Caco-2 (cell line): ENCODE measurements around the gene ACCS. TPM values are rescaled to one million over a fixed set of nuclear protein-coding genes. Genes with fewer than 3 reads are reported as not detected.

Experiments used
- BruUV-seq: library from RNA; stranded (reverse); fragments of 400-500 nt; replicated peaks from 2 replicates; lab custom pipeline; 2021; lab: Mats Ljungman, UMichigan
- CTCF ChIA-PET: fragments of 300-600 bp; sonication (Branson Sonifier 250); formaldehyde crosslinking; loops from one replicate; lab custom pipeline; 2022; ENCODE audit warnings: antibody characterized with exemption; lab: Charles Lee
- POLR2A ChIA-PET: fragments of 300-600 bp; sonication (Branson Sonifier 250); formaldehyde crosslinking; loops from one replicate; lab custom pipeline; 2022; ENCODE audit warnings: antibody characterized with exemption; lab: Charles Lee
- DNase-seq, 2 experiments: peaks; one replicate each; pipeline versions ENCODE4 v3.0.0 to v3.0.0-alpha.2; 2020 to 2022
- H3K27me3 ChIP-seq: replicated peaks from 2 replicates; pipeline ENCODE4 v1.6.0; 2011; ENCODE audit warnings: low read length; ENCODE audit not compliant: control insufficient read depth, insufficient read depth
- H3K36me3 ChIP-seq: 2 replicates; pipeline ENCODE4 v1.5.1; 2011; ENCODE audit warnings: low read length; ENCODE audit not compliant: control insufficient read depth, insufficient read depth
- H3K4me1 ChIP-seq: fragments of 250-450 bp; sonication (Bioruptor Pico); 2 replicates; pipeline ENCODE4 v1.5.1; 2020; ENCODE audit warnings: mild to moderate bottlenecking
- H3K4me3 ChIP-seq: 2 replicates; pipeline ENCODE4 v1.5.1; 2011; ENCODE audit warnings: low read depth, mild to moderate bottlenecking, control low read depth, low read length
- H3K9me3 ChIP-seq: fragments of 250-450 bp; sonication (Bioruptor Pico); 2 replicates; pipeline ENCODE4 v1.5.1; 2020; ENCODE audit warnings: mild to moderate bottlenecking, moderate library complexity
- H3K27ac Mint-ChIP-seq: one replicate; pipeline ENCODE4 v1.8.0; 2022; ENCODE audit warnings: mixed read lengths; ENCODE audit not compliant: unreplicated experiment
- H3K27me3 Mint-ChIP-seq: one replicate; pipeline ENCODE4 v1.8.0; 2022; ENCODE audit warnings: mixed read lengths; ENCODE audit not compliant: insufficient read depth, unreplicated experiment
- H3K36me3 Mint-ChIP-seq: one replicate; pipeline ENCODE4 v1.8.0; 2022; ENCODE audit warnings: mild to moderate bottlenecking, mixed read lengths; ENCODE audit not compliant: insufficient read depth, unreplicated experiment
- H3K4me1 Mint-ChIP-seq: one replicate; pipeline ENCODE4 v1.8.0; 2022; ENCODE audit warnings: low read depth, mixed read lengths; ENCODE audit not compliant: unreplicated experiment
- H3K4me3 Mint-ChIP-seq: one replicate; pipeline ENCODE4 v1.8.0; 2022; ENCODE audit warnings: mild to moderate bottlenecking, moderate library complexity, mixed read lengths; ENCODE audit not compliant: unreplicated experiment
- H3K9me3 Mint-ChIP-seq: one replicate; pipeline ENCODE4 v1.8.0; 2022; ENCODE audit warnings: mixed read lengths; ENCODE audit not compliant: unreplicated experiment
- CTCF ChIP-seq, 2 experiments: fragments of 200-600 bp in 1 of 2; IDR thresholded peaks; 1 replicate in 1 of 2; 2 replicates in 1 of 2; pipeline versions ENCODE4 v1.5.1 to v1.8.0; 2011 to 2022; ENCODE audit warnings: antibody characterized with exemption in 1 of 2, control low read depth in 1 of 2, inconsistent platforms in 1 of 2, low read depth in 1 of 2, low read length in 1 of 2, mild to moderate bottlenecking in 1 of 2, moderate library complexity in 1 of 2; ENCODE audit not compliant: insufficient read depth in 1 of 2, severe bottlenecking in 1 of 2, unreplicated experiment in 1 of 2
- intact Hi-C: fragments of 100-400 bp; cut with micrococcal nuclease; formaldehyde crosslinking; loops from one replicate; pipeline ENCODE4 v1.10.0; 2022; ENCODE audit not compliant: unreplicated experiment
- total RNA-seq: library from RNA; stranded (reverse); gene quantifications from 2 replicates; pipeline ENCODE4 v1.2.3, GENCODE V29; 2022

ACCS gene
- total RNA-seq, 1 experiment from 2014 or later, result 24.7 TPM

GRCh38 chr11:44017443-44018126 is 48.5 kb upstream of the ACCS start:
- Mint-ChIP-seq H3K36me3 (no peaks in the 10 kb centered on the region), H3K27me3 (peaks cover 11% of the 10 kb centered on the region), H3K4me1 (no peaks in the 10 kb centered on the region), H3K9me3 (peaks cover 17% of the 10 kb centered on the region), H3K27ac (no peak overlapping the region), H3K4me3 (no peak overlapping the region)
- CTCF ChIA-PET, result no interaction called here
- intact Hi-C loops, result no loop called here
- Histone ChIP-seq H3K9me3 (no peaks in the 10 kb centered on the region), H3K27me3 (no peaks in the 10 kb centered on the region), H3K4me3 (no peak overlapping the region), H3K36me3 (no peaks in the 10 kb centered on the region), H3K4me1 (no peaks in the 10 kb centered on the region)
- DNase-seq, result no peak
- TF ChIP-seq CTCF (IDR thresholded peaks at IDR 0.05; ENCODE audit: insufficient read depth in 1 of 2, low read depth in 1 of 2, low read length in 1 of 2, severe bottlenecking in 1 of 2, unreplicated experiment in 1 of 2), result no peak
- POLR2A ChIA-PET, result no interaction called here
- BruUV-seq, result no TSS peak

GRCh38 chr11:44018127-44018521 is 47.9 kb upstream of the ACCS start:
- peaks cover 11% of the 10 kb centered on the region for H3K27me3 Mint-ChIP-seq
- intact Hi-C loops, result no loop called here
- POLR2A ChIA-PET, result no interaction called here
- no peak overlapping the region for H3K4me3 Mint-ChIP-seq
- no peaks in the 10 kb centered on the region for H3K4me1 Mint-ChIP-seq
- H3K9me3 ChIP-seq, result no peaks in the 10 kb centered on the region
- H3K9me3 Mint-ChIP-seq, result peaks cover 22% of the 10 kb centered on the region
- no peak for TF ChIP-seq CTCF (IDR thresholded peaks at IDR 0.05; ENCODE audit: insufficient read depth in 1 of 2, low read depth in 1 of 2, low read length in 1 of 2, severe bottlenecking in 1 of 2, unreplicated experiment in 1 of 2)
- H3K36me3 ChIP-seq, result no peaks in the 10 kb centered on the region
- CTCF ChIA-PET, result no interaction called here
- DNase-seq, result no peak
- H3K4me1 ChIP-seq, result no peaks in the 10 kb centered on the region
- BruUV-seq, result no TSS peak
- H3K27ac Mint-ChIP-seq, result no peak overlapping the region
- H3K27me3 ChIP-seq, result no peaks in the 10 kb centered on the region
- H3K36me3 Mint-ChIP-seq, result no peaks in the 10 kb centered on the region
- H3K4me3 ChIP-seq, result no peak overlapping the region

GRCh38 chr11:44018829-44019228 is 47.2 kb upstream of the ACCS start:
- no peak for TF ChIP-seq CTCF (IDR thresholded peaks at IDR 0.05; ENCODE audit: insufficient read depth in 1 of 2, low read depth in 1 of 2, low read length in 1 of 2, severe bottlenecking in 1 of 2, unreplicated experiment in 1 of 2)
- H3K4me1 Mint-ChIP-seq, result no peaks in the 10 kb centered on the region
- no peaks in the 10 kb centered on the region for H3K4me1 ChIP-seq
- intact Hi-C loops, result no loop called here
- H3K4me3 ChIP-seq, result no peak overlapping the region
- ChIA-PET POLR2A (no interaction called here), CTCF (no interaction called here)
- no TSS peak for BruUV-seq
- H3K27me3 ChIP-seq, result no peaks in the 10 kb centered on the region
- H3K9me3 Mint-ChIP-seq, result peaks cover 28% of the 10 kb centered on the region
- H3K36me3 ChIP-seq, result no peaks in the 10 kb centered on the region
- no peaks in the 10 kb centered on the region for H3K9me3 ChIP-seq
- no peak overlapping the region for H3K4me3 Mint-ChIP-seq
- DNase-seq, result no peak
- no peak overlapping the region for H3K27ac Mint-ChIP-seq
- peaks cover 14% of the 10 kb centered on the region for H3K27me3 Mint-ChIP-seq
- no peaks in the 10 kb centered on the region for H3K36me3 Mint-ChIP-seq
